CD1c-positive myeloid dendritic cell (primary cell): ENCODE measurements around the gene NINJ2.

ENCODE experiments used
- DNase-seq: peaks from one replicate; pipeline ENCODE4 v3.0.0-alpha.2; 2016; ENCODE audit errors: extremely low spot score

Gene NINJ2

DNA sequence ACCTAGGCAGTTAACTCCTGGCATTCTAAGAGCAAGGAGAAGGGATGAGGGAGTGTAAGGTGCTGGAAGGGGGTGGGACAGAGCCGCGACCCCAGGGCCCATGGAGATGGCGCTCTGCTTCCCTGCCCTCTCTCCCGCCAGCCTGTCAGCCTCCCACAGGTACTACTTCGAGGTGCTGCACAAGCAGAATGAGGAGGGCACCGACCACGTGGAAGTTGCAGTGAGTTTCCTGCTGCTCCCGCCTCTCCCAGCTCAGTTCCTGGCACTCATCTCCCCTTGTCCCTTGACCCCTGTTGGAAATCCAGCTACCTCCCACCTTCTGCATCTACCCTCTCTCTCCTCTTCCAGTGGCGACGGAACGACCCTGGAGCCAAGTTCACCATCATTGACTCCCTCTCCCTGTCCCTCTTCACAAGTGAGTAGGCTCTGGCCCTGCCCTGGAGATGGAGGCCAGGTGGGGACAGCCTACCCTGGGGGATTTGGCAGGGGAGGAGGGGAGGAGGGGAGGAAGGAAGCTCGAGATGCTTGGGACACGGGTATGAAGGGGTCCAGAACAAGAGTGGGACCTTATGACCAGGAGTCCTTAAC lies 115.3 kb downstream of the NINJ2 start:
- no peak for DNase-seq

DNA sequence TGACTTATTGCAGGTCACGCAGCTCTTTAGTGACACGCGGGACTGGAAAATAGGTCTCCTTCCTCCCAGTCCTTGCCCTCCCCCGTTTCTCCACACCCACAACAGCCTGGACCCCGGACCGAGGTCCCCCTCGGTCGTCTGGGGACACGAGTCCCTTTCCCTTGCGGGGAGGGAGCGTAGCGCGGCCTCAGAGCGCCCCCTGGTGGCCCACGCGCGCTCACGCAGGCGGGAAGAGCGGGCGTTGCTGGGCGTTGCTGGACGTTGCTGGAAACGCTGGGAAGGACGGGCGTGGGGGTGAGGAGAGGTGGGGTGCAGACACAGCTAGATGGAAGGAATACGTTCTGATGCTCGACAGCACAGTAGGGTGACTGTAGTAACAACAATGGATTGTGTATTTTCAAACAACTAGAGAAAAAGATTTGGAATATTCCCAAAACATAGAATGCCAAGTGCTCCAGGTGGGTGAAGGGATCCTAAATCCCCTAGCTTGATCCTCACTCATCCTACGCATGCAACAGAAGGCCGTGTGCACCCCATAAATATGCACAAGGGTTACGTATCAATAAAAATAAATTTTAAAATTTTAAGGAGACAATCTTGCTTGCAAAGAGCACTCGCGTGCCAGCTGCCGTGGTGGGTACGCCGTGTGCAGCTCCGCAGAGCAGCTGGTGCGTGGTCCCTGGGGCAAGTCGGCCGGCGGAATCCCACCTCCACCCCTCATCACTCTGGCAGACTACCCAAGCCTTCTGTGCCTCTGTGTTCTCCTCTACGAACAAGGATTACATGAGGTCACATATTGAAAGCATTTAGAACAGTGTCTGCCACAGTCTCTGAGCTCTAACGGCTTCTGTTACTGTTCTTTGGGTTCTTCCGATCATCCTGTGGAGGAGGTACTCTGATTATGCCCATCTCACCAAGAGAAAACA lies 116.1 kb downstream of the NINJ2 start:
- peak; percentile 80 for DNase-seq

GRCh38 chr12:546265-546919 lies 116.9 kb downstream of the NINJ2 start:
- DNase-seq, result peak; percentile 20

- DNase-seq, result no peak
Measured at GRCh38 chr12:545835-546234, 117.4 kb downstream of the NINJ2 start.

DNA sequence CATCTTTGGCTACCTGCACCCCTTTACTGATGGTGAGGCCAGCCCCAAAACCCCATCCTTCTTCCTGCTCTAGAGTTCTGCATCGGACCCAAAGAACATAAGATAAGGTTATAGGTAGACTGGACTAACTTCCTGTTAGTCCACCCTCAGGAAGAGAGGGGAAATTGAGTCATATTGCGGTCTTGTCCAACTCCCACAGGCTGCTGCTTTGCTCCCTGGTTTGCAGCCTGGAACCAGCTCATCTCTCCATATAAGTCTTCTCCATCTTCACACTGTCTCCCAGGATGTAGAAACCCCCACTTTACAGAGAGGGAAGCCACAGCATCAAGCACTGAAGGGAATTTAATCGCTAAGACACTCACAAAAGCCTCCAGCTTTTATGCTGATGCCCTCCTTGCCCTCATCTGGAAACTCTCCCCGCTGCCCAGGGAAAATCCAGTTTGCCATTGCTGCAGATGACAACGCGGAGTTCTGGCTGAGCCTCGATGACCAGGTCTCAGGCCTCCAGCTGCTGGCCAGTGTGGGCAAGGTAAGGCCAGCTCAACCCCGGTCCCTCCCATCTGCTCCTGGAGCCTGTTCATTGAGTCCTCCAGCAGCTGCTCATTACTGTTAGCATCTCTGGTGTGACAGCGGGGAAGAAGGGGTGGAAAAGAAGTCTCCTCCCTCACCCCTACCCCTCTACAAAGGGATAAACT lies 118.2 kb downstream of the NINJ2 start:
- no peak for DNase-seq

DNA sequence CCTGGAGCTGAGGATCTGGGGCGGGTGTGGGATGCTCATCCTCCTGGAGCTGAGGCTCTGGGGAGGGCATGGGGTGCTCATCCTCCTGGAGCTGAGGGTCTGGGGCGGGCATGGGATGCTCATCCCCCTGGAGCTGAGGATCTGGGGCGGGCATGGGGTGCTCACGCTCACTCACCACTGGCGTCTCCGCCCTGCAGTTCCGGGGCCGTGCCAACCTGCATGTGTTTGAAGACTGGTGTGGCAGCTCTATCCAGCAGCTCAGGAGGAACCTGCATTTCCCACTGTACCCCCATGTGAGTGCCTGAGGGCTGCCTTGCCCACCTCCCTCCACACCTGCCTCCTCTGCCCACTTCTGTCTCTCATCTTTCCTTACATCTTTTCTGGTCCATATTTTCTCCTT lies 119.1 kb downstream of the NINJ2 start:
- no peak for DNase-seq

DNA sequence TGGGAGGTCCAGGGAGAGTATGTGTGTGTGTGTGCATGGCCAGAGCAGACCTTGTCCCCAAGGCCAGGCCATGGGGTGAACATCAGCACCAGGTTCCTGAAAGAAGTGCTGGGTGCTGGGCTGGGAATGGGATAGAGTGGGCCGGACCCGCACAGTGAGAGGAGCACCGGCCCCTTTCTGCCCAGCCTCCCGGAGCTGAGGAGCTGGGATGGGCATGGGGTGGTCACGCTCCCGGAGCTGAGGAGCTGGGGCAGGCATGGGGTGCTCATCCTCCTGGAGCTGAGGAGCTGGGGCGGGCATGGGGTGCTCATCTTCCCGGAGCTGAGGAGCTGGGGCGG lies 120.2 kb downstream of the NINJ2 start:
- no peak for DNase-seq

DNA sequence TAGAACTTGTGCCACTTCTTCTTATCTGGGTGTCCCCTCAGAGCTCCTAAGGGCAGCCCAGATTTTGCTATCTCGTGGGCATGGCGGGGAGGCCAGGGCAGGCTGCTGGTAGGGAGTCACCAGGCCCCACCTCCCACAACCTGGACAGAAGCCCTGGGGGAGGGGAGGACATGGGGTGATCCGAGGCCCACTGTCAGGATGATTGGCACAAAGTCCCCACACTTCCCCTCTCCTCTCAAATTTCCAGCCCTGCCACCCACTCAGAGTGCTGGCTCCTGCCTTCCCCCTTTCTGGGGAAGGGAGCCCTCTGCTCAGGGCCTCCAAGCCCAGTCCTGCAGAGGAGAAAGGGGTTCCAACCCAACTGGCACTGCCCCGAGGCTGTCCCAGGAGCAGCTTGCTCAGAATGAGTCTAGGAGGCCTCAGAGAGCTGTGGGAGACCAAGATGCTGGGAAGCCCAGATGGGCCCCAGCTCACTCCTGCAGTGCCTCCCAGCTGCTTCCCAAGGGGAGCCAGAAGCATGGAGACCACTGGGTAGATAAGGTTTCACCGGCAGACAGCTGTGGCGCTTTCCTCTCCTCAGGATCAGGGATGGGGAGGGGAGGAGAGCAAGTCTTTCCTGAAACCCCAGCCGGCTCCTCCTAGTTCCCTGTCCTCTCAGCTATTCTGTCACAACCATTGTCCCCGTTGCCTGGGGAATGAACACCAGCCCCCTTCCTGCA lies 120.7 kb downstream of the NINJ2 start:
- DNase-seq, result no peak

GRCh38 chr12:541676-542324 lies 121.4 kb downstream of the NINJ2 start:
- DNase-seq, result no peak

DNA sequence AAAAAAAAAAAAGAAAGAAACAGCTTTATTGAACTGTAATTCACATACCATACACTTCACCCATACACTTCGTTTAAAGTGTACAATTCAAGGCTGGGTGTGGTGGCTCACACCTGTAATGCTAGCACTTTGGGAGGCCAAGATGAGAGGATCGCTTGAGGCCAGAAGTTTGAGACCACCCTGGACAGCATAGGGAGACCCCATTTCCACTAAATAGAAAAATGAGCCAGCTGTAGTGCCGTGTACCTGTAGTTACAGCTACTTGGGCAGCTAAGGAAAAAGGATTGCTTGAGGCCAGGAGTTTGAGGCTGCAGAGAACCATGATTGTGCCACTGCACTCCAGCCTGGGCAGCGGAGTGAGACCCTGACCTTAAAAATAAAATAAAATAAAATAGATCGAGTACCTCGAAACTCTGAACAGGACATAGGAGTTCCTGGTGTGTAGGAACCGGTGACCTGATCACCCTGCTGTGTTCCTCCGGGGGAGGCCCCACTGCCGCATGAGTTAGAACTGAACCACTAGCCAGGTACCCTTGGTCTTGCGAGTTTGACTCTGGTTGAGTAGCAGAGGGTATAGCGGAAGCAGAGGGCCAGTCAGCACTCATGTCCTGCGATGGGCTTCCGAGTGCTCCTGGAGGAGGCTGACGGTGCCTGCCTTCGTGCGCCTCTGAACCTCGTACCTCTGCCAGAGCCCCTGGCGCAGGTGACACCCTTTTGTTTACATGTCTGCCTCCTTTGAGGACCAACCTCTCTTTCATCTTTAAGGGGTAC lies 123.5 kb downstream of the NINJ2 start:
- DNase-seq, result no peak

GRCh38 chr12:538731-539539 lies 124.3 kb downstream of the NINJ2 start:
- DNase-seq, result no peak

- no peak for DNase-seq
Measured at GRCh38 chr12:537772-538171, 125.5 kb downstream of the NINJ2 start.

GRCh38 chr12:536751-537245 lies 126.4 kb downstream of the NINJ2 start:
- DNase-seq, result no peak

GRCh38 chr12:535396-535795 lies 127.8 kb downstream of the NINJ2 start:
- no peak for DNase-seq

DNA sequence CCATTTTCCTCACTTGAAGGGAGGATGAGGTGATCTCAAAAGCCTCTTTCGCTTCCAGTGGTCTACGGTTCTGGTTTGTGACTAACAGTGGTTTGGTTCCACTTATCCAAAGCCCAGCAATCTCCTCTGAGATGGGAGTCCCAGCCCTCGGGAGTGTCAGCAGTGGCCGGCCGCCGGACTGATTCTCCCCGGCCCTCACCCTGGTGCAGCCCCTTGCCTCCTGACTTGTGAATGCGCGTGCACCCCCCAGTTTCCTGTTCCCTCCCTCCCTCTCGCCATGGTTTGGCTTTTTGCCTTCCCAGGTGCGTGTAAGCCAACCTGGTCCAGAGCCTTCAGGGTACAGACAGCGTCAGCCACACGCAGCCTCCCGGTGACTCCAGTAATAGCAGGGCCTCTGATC lies 129.0 kb downstream of the NINJ2 start:
- DNase-seq, result no peak

GRCh38 chr12:533718-534117 lies 129.5 kb downstream of the NINJ2 start:
- DNase-seq, result no peak

GRCh38 chr12:532908-533565 lies 130.2 kb downstream of the NINJ2 start:
- DNase-seq, result no peak

DNA sequence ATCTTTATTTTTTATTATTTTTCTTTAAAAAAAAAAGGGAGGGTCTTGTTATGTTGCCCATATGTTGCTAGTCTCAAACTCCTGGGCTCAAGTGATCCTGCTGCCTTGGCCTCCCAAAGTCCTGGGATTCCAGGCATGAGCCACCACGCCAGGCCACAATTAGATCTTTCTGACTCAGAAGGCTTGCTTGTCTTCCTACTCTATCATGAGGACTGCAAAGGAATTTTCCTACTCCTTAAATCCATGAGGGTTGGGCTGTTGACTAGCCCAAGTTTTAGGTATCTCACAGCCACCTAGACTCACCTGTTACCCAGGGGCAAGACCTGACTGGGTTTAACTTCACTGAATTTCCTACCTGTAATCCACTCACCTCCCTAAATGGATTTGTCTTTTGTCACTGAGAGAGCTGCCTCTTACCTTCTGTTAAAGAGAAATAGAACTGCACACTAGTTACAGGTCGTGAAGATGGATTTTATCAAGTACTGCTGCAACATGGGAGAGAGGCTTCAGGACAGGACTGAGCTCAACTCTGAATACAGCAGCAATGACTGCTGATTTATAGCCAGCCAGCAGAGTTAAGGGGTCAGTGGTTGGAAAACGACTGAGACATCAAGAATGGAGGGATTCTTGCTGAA lies 131.2 kb downstream of the NINJ2 start:
- DNase-seq, result no peak
